Nephron (organoid): ENCODE measurements around the gene CADM3.

Source experiments
- H3K27ac Mint-ChIP-seq, 3 experiments: 2 replicates each; pipeline ENCODE4 v1.8.0; 2020; ENCODE audit warnings: mixed read lengths in 3 of 3, mild to moderate bottlenecking in 2 of 3, moderate library complexity in 1 of 3
- H3K27me3 Mint-ChIP-seq: 2 replicates; pipeline ENCODE4 v1.8.0; 2021; ENCODE audit warnings: low read depth, mild to moderate bottlenecking, moderate library complexity, mixed read lengths
- H3K36me3 Mint-ChIP-seq: 2 replicates; pipeline ENCODE4 v1.8.0; 2020; ENCODE audit warnings: low read depth, mixed read lengths
- H3K4me1 Mint-ChIP-seq: 2 replicates; pipeline ENCODE4 v1.8.0; 2020; ENCODE audit warnings: mixed read lengths
- H3K4me3 Mint-ChIP-seq, 3 experiments: 2 replicates each; pipeline ENCODE4 v1.8.0; 2020; ENCODE audit warnings: mild to moderate bottlenecking in 3 of 3, mixed read lengths in 3 of 3, moderate library complexity in 2 of 3
- H3K9me3 Mint-ChIP-seq: 2 replicates; pipeline ENCODE4 v1.8.0; 2020; ENCODE audit warnings: mixed read lengths
- CTCF ChIP-seq, 3 experiments: fragments of 200-600 bp; sonication (generic); IDR thresholded peaks; one replicate each; pipeline ENCODE4 v1.5.0; 2021; ENCODE audit warnings: antibody characterized with exemption in 3 of 3; ENCODE audit not compliant: unreplicated experiment in 3 of 3

The CADM3 gene

GRCh38 chr1:159218649-159219636, 47.5 kb downstream of the CADM3 start:
- H3K9me3 Mint-ChIP-seq = no peaks in the 10 kb centered on the region
- no peaks in the 10 kb centered on the region for H3K36me3 Mint-ChIP-seq
- H3K27ac Mint-ChIP-seq = no peak overlapping the region
- H3K27me3 Mint-ChIP-seq = peaks cover 30% of the 10 kb centered on the region
- H3K4me3 Mint-ChIP-seq = no peak overlapping the region
- no peak for TF ChIP-seq CTCF (IDR thresholded peaks at IDR 0.05; ENCODE audit: unreplicated experiment in 3 of 3)
- no peaks in the 10 kb centered on the region for H3K4me1 Mint-ChIP-seq

GRCh38 chr1:159222075-159222865, 50.9 kb downstream of the CADM3 start:
- H3K4me1 Mint-ChIP-seq = no peaks in the 10 kb centered on the region
- H3K27me3 Mint-ChIP-seq = peaks cover 9% of the 10 kb centered on the region

GRCh38 chr1:159223004-159223403, 51.6 kb downstream of the CADM3 start:
- Mint-ChIP-seq H3K27ac (no peak overlapping the region), H3K36me3 (no peaks in the 10 kb centered on the region)

More at GRCh38 chr1:159222075-159222865, 50.9 kb downstream of the CADM3 start:
- H3K36me3 Mint-ChIP-seq = no peaks in the 10 kb centered on the region
- no peak overlapping the region for H3K27ac Mint-ChIP-seq
- no peak for TF ChIP-seq CTCF (IDR thresholded peaks at IDR 0.05; ENCODE audit: unreplicated experiment in 3 of 3)
- H3K9me3 Mint-ChIP-seq = no peaks in the 10 kb centered on the region
- H3K4me3 Mint-ChIP-seq = no peak overlapping the region

GRCh38 chr1:159228554-159228953, 57.1 kb downstream of the CADM3 start:
- Mint-ChIP-seq H3K9me3 (no peaks in the 10 kb centered on the region), H3K4me1 (no peaks in the 10 kb centered on the region), H3K4me3 (no peak overlapping the region), H3K27ac (no peak overlapping the region), H3K27me3 (no peaks in the 10 kb centered on the region), H3K36me3 (no peaks in the 10 kb centered on the region)
- no peak for TF ChIP-seq CTCF (IDR thresholded peaks at IDR 0.05; ENCODE audit: unreplicated experiment in 3 of 3)

More at GRCh38 chr1:159223004-159223403, 51.6 kb downstream of the CADM3 start:
- Mint-ChIP-seq H3K4me1 (no peaks in the 10 kb centered on the region), H3K4me3 (no peak overlapping the region), H3K9me3 (no peaks in the 10 kb centered on the region), H3K27me3 (peaks cover 9% of the 10 kb centered on the region)
- TF ChIP-seq CTCF (IDR thresholded peaks at IDR 0.05; ENCODE audit: unreplicated experiment in 3 of 3) = no peak

- Mint-ChIP-seq H3K4me3 (no peak overlapping the region), H3K4me1 (no peaks in the 10 kb centered on the region), H3K27ac (no peak overlapping the region), H3K27me3 (no peaks in the 10 kb centered on the region), H3K36me3 (no peaks in the 10 kb centered on the region), H3K9me3 (no peaks in the 10 kb centered on the region)
- no peak for TF ChIP-seq CTCF (IDR thresholded peaks at IDR 0.05; ENCODE audit: unreplicated experiment in 3 of 3)
These were observed 58.0 kb downstream of the CADM3 start for GRCh38 chr1:159229260-159229885.
